Transverse colon (tissue), 4 donors: ENCODE data around the gene CYGB.

Source experiments
- CTCF ChIP-seq, 5 experiments: fragments of 200-600 bp in 3 of 5; fragments of 450-650 bp in 2 of 5; sonication (generic) in 3 of 5; IDR thresholded peaks; 1 replicate in 2 of 5; 2 replicates in 3 of 5; pipeline ENCODE4 v1.5.1; 2016 to 2017; ENCODE audit warnings: antibody characterized with exemption in 5 of 5, inconsistent platforms in 3 of 5, mild to moderate bottlenecking in 2 of 5, moderate library complexity in 1 of 5
- EP300 ChIP-seq: sonication (generic); formaldehyde crosslinking; IDR thresholded peaks from one replicate; pipeline ENCODE4 v1.6.1; 2017; ENCODE audit warnings: antibody characterized with exemption, low read depth
- POLR2A ChIP-seq: fragments of 450-650 bp; IDR thresholded peaks from one replicate; pipeline ENCODE4 v1.6.1; 2016; ENCODE audit warnings: antibody characterized with exemption, mild to moderate bottlenecking, moderate library complexity
- POLR2AphosphoS5 ChIP-seq, 3 donors: sonication (generic); formaldehyde crosslinking; IDR thresholded peaks; one replicate each; pipeline ENCODE4 v1.6.1; 2016; ENCODE audit warnings: antibody characterized with exemption in 3 of 3

GRCh38 chr17:76536511-76537287 lies 810 bp downstream of the CYGB start:
- no peak for TF ChIP-seq CTCF (IDR thresholded peaks at IDR 0.05)
- no peak for TF ChIP-seq POLR2A
- TF ChIP-seq EP300, result no peak
- no peak for TF ChIP-seq POLR2AphosphoS5 (IDR thresholded peaks at IDR 0.05)
